HepG2 (cell line): ENCODE results near the gene ANKZF1. TPM values are rescaled to one million over a fixed set of nuclear protein-coding genes. Genes with fewer than 3 reads are reported as not detected.

Experiments used
- CC2D1A ChIP-seq: sonication (generic); formaldehyde crosslinking; IDR thresholded peaks from 2 replicates; pipeline ENCODE4 v1.8.1; 2023; ENCODE audit warnings: mild to moderate bottlenecking, missing genetic modification reagents
- CCAR2 ChIP-seq: fragments of 200-400 bp; formaldehyde crosslinking; optimal IDR thresholded peaks from 2 replicates; pipeline ENCODE3; 2018; ENCODE audit warnings: low read depth, mild to moderate bottlenecking, low read length, moderate library complexity
- GATA4 ChIP-seq: sonication (generic); IDR thresholded peaks from 2 replicates; pipeline ENCODE4 v1.6.1; 2016; ENCODE audit warnings: antibody characterized with exemption, low read depth, borderline replicate concordance
- ISX ChIP-seq: sonication (generic); formaldehyde crosslinking; conservative IDR thresholded peaks from 2 replicates; pipeline ENCODE4 v1.5.0; 2020; ENCODE audit warnings: missing genetic modification reagents
- NR3C1 ChIP-seq: sonication (generic); formaldehyde crosslinking; IDR thresholded peaks from 2 replicates; pipeline ENCODE4 v1.4.0; 2020; ENCODE audit warnings: missing genetic modification reagents
- RBAK ChIP-seq: sonication (generic); formaldehyde crosslinking; IDR thresholded peaks from 2 replicates; pipeline ENCODE4 v1.5.1; 2020; ENCODE audit warnings: mild to moderate bottlenecking, missing genetic modification reagents
- SKI ChIP-seq: fragments of 450-650 bp; IDR thresholded peaks from one replicate; pipeline ENCODE4 v1.6.1; 2018; ENCODE audit warnings: mild to moderate bottlenecking; ENCODE audit not compliant: partially characterized antibody
- SMAD1 ChIP-seq: sonication (generic); formaldehyde crosslinking; IDR thresholded peaks from 2 replicates; pipeline ENCODE4 v1.4.0; 2020; ENCODE audit warnings: missing genetic modification reagents, low read depth, mild to moderate bottlenecking, borderline replicate concordance
- SOX5 ChIP-seq: IDR thresholded peaks from 2 replicates; pipeline ENCODE4 v1.6.1; 2016; ENCODE audit warnings: borderline replicate concordance
- ZBTB42 ChIP-seq: sonication (generic); formaldehyde crosslinking; IDR thresholded peaks from 2 replicates; pipeline ENCODE4 v1.5.0; 2020; ENCODE audit warnings: mild to moderate bottlenecking, missing genetic modification reagents
- ZFP62 ChIP-seq: sonication (generic); formaldehyde crosslinking; IDR thresholded peaks from 2 replicates; pipeline ENCODE4 v1.4.0; 2020; ENCODE audit warnings: missing genetic modification reagents
- ZMYM4 ChIP-seq: sonication (generic); formaldehyde crosslinking; IDR thresholded peaks from 2 replicates; pipeline ENCODE4 v1.8.1; 2023; ENCODE audit warnings: mild to moderate bottlenecking, missing genetic modification reagents
- ZNF17 ChIP-seq: sonication (generic); formaldehyde crosslinking; IDR thresholded peaks from 2 replicates; pipeline ENCODE4 v1.5.0; 2020; ENCODE audit warnings: mild to moderate bottlenecking, missing genetic modification reagents
- ZNF264 ChIP-seq: sonication (generic); formaldehyde crosslinking; IDR thresholded peaks from 2 replicates; pipeline ENCODE4 v1.4.0; 2020; ENCODE audit warnings: missing genetic modification reagents
- ZNF556 ChIP-seq: sonication (generic); formaldehyde crosslinking; IDR thresholded peaks from 2 replicates; pipeline ENCODE4 v1.4.0; 2020; ENCODE audit warnings: mild to moderate bottlenecking, missing genetic modification reagents, borderline replicate concordance
- ZNF780A ChIP-seq: sonication (generic); formaldehyde crosslinking; IDR thresholded peaks from 2 replicates; pipeline ENCODE4 v1.8.0; 2022; ENCODE audit warnings: mild to moderate bottlenecking, missing genetic modification reagents, moderate library complexity
- ZNF781 ChIP-seq: sonication (generic); formaldehyde crosslinking; IDR thresholded peaks from 2 replicates; pipeline ENCODE4 v1.5.1; 2020; ENCODE audit warnings: borderline replicate concordance, mild to moderate bottlenecking, missing genetic modification reagents; ENCODE audit errors: not compliant biosample characterization
- ZSCAN25 ChIP-seq: sonication (generic); formaldehyde crosslinking; IDR thresholded peaks from 2 replicates; pipeline ENCODE4 v1.8.0; 2022; ENCODE audit warnings: mild to moderate bottlenecking, missing genetic modification reagents
- polyA plus RNA-seq, 8 experiments: library from polyadenylated mRNA; depleted of rRNA in 3 of 8; stranded (reverse) in 7 of 8; unstranded in 1 of 8; fragments of >200 nt; fragmentation: Illumina TruSeq in 4 of 8; extraction: Trizol in 4 of 8; gene quantifications; 2 replicates each; pipeline versions ENCODE4 v1.2.1 to v1.2.3, GENCODE V29; 2011 to 2016; ENCODE audit warnings: low read depth in 4 of 8, missing spikeins in 1 of 8, mixed read lengths in 1 of 8; ENCODE audit not compliant: insufficient read depth in 1 of 8
- total RNA-seq, 5 experiments: library from RNA; depleted of rRNA; stranded (reverse); fragments of >200 nt; fragmentation: Illumina TruSeq; extraction: Trizol; gene quantifications; 2 replicates each; pipeline ENCODE4 v1.2.3, GENCODE V29; 2016; ENCODE audit warnings: low read depth in 1 of 5
- TF ChIP-seq, protein P1 (sequence below): sonication (generic); formaldehyde crosslinking; IDR thresholded peaks from 2 replicates; pipeline ENCODE4 v1.5.1; 2020; ENCODE audit warnings: missing genetic modification reagents, mild to moderate bottlenecking, borderline replicate concordance
- TF ChIP-seq, protein P2 (sequence below): sonication (generic); formaldehyde crosslinking; IDR thresholded peaks from 2 replicates; pipeline ENCODE4 v1.5.1; 2020; ENCODE audit warnings: missing genetic modification reagents, mild to moderate bottlenecking, borderline replicate concordance
- TF ChIP-seq, protein P3 (sequence below): sonication (generic); formaldehyde crosslinking; IDR thresholded peaks from 2 replicates; pipeline ENCODE4 v1.5.0; 2020; ENCODE audit warnings: missing genetic modification reagents
- TF ChIP-seq, protein P4 (sequence below): fragments of 450-650 bp; IDR thresholded peaks from 2 replicates; pipeline ENCODE4 v1.6.1; 2016

The ANKZF1 gene
- total and polyA plus RNA-seq, 2 of the 13 experiments (the other 11 are each of a cell fraction or from before 2014, with no cell fraction given), result 25.3 to 128 TPM

DNA sequence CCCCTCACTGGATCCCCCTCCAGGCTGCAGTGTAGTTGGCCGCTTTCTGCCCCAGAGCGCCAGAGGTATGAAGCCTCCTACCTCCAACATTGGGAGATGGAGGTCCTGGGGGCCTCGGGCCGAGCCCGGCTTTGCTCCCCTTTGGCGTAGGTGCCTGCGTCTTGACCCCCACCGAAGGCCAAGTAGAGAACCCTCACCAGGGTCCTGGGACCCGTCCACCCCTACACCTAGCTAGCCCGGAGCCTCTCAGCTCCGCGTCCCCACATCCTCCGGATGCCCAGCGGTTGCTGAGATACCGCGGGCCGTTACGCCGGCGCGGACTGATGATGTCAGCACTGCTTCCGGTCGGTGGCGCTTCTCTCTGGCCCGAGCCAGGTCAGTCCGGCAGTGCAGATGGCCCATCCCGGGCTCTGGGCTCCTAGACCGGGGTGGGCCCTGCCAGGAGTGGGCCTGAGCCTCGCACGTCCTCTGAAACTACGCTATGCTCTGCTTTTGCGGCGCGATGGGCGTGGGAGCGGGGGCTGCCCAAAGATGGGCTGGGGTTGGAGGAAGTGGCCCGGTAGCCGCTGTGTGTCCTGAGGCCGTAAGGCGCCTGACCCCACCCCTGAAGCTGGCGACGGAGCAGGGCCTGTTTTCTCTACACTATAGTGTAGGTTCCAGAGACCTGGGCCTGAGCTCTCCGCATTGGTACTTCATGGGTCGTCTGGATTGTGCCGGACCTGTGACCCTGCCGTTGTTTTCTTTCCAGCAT is 15.7 kb downstream of the ANKZF1 start, which contains the start of the genes GLB1L and STK16 (continued):
- TF ChIP-seq, protein P1, sequence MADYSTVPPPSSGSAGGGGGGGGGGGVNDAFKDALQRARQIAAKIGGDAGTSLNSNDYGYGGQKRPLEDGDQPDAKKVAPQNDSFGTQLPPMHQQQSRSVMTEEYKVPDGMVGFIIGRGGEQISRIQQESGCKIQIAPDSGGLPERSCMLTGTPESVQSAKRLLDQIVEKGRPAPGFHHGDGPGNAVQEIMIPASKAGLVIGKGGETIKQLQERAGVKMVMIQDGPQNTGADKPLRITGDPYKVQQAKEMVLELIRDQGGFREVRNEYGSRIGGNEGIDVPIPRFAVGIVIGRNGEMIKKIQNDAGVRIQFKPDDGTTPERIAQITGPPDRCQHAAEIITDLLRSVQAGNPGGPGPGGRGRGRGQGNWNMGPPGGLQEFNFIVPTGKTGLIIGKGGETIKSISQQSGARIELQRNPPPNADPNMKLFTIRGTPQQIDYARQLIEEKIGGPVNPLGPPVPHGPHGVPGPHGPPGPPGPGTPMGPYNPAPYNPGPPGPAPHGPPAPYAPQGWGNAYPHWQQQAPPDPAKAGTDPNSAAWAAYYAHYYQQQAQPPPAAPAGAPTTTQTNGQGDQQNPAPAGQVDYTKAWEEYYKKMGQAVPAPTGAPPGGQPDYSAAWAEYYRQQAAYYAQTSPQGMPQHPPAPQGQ (CRISPR knock-in tag), result 0 out of 2 replicates have a peak, but pooled peaks have one; percentile 32
- TF ChIP-seq SOX5 (0 out of 2 replicates have a peak, but pooled peaks have one; percentile 54), ZNF556 (peak; percentile 93), CC2D1A (CRISPR knock-in tag) (peak; percentile 98; the same call in 1 of the 2 replicates), ISX (CRISPR knock-in tag) (no peak; the same call in 1 of the 2 replicates), NR3C1 (CRISPR knock-in tag) (no peak), SMAD1 (CRISPR knock-in tag) (peak; percentile 94; the same call in 1 of the 2 replicates), GATA4 (0 out of 2 replicates have a peak, but pooled peaks have one; percentile 67), ZFP62 (CRISPR knock-in tag) (no peak; the same call in 1 of the 2 replicates), SKI (peak; percentile 36), ZNF17 (no peak), RBAK (CRISPR knock-in tag) (no peak), ZNF781 (no peak), ZNF264 (peak; percentile 89), ZSCAN25 (CRISPR knock-in tag) (peak; percentile 82), ZBTB42 (CRISPR knock-in tag) (no peak; the same call in 1 of the 2 replicates), ZMYM4 (CRISPR knock-in tag) (peak; percentile 90), CCAR2 (no peak), ZNF780A (no peak)
- TF ChIP-seq, protein P2, sequence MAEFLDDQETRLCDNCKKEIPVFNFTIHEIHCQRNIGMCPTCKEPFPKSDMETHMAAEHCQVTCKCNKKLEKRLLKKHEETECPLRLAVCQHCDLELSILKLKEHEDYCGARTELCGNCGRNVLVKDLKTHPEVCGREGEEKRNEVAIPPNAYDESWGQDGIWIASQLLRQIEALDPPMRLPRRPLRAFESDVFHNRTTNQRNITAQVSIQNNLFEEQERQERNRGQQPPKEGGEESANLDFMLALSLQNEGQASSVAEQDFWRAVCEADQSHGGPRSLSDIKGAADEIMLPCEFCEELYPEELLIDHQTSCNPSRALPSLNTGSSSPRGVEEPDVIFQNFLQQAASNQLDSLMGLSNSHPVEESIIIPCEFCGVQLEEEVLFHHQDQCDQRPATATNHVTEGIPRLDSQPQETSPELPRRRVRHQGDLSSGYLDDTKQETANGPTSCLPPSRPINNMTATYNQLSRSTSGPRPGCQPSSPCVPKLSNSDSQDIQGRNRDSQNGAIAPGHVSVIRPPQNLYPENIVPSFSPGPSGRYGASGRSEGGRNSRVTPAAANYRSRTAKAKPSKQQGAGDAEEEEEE (CRISPR knock-in tag), result 0 out of 2 replicates have a peak, but pooled peaks have one; percentile 35
- TF ChIP-seq, protein P3, sequence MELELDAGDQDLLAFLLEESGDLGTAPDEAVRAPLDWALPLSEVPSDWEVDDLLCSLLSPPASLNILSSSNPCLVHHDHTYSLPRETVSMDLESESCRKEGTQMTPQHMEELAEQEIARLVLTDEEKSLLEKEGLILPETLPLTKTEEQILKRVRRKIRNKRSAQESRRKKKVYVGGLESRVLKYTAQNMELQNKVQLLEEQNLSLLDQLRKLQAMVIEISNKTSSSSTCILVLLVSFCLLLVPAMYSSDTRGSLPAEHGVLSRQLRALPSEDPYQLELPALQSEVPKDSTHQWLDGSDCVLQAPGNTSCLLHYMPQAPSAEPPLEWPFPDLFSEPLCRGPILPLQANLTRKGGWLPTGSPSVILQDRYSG (CRISPR knock-in tag), result 0 out of 2 replicates have a peak, but pooled peaks have one; percentile 9
- TF ChIP-seq, protein P4, sequence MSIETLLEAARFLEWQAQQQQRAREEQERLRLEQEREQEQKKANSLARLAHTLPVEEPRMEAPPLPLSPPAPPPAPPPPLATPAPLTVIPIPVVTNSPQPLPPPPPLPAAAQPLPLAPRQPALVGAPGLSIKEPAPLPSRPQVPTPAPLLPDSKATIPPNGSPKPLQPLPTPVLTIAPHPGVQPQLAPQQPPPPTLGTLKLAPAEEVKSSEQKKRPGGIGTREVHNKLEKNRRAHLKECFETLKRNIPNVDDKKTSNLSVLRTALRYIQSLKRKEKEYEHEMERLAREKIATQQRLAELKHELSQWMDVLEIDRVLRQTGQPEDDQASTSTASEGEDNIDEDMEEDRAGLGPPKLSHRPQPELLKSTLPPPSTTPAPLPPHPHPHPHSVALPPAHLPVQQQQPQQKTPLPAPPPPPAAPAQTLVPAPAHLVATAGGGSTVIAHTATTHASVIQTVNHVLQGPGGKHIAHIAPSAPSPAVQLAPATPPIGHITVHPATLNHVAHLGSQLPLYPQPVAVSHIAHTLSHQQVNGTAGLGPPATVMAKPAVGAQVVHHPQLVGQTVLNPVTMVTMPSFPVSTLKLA, result peak; percentile 34; the same call in 1 of the 2 replicates
